ENCODE measurements around the gene ZBTB16. TPM values are rescaled to one million over a fixed set of nuclear protein-coding genes. Genes with fewer than 3 reads are reported as not detected.
A peak's percentile ranks its signal among the peaks of the same experiment; 100 is the strongest.

Gene ZBTB16
- total and polyA plus RNA-seq, 2 donors (not counting 3 experiments of a cell fraction or from before 2014, with no cell fraction given) = 9.8 to 20.3 TPM

DNA sequence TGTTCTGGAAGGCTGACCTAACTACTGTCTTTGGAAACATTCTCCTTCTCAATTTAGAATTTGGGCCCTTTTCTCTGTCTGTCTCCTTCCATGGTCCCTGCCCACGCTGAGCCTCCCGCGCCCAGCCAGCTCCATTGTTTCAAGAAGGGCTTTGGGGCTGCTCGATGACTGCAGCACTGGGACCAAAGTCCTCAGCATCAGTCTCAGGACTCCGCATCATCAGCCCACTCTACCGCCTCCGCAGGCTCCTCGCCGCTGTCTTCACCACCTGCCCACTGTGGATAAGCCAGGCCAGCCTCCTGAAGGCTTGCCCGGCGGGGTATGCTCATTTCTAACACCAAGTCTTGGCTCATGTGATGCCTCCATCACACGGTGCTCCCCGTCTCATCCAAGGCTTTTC, 81.3 kb downstream of the ZBTB16 start:
- no peaks in the 10 kb centered on the region for H3K9me3 ChIP-seq (replicated peaks; ENCODE audit: control insufficient read depth, insufficient read depth, low read length)
- dilution Hi-C loops (cut with MboI; ENCODE audit: extremely low pct_ligation_motif_present, low sequenced_read_pairs) = no loop called here
- H3K9ac ChIP-seq (replicated peaks; ENCODE audit: extremely low read depth, insufficient read depth, low read length) = no peak overlapping the region
- H3K27ac ChIP-seq (ENCODE audit: insufficient read depth, low read depth, low read length) = no peak overlapping the region
- H3K9me1 ChIP-seq (replicated peaks; ENCODE audit: control insufficient read depth, extremely low read depth, insufficient read depth, low read length) = no peaks in the 10 kb centered on the region
- POLR2A ChIA-PET = no interaction called here
- no peak overlapping the region for H2AFZ ChIP-seq (ENCODE audit: low read depth, low read length)
- no peak overlapping the region for H3K4me2 ChIP-seq (ENCODE audit: insufficient read depth, low read length)
- CTCF ChIA-PET = interaction anchor here (2.6 kb wide), 1 partner anchor 40 kb away, joined by 7 read pairs; no protein-coding TSS in a partner anchor
- no peak overlapping the region for H3K4me3 ChIP-seq (replicated peaks in 1 of 3; ENCODE audit: insufficient read depth in 1 of 3, low read depth in 1 of 3, low read length in 3 of 3)
- H3K4me1 ChIP-seq (ENCODE audit: control insufficient read depth, extremely low read depth, insufficient read depth, low read length) = peaks cover 43% of the 10 kb centered on the region
- intact Hi-C loops (cut with micrococcal nuclease) = no loop called here
- no peaks in the 10 kb centered on the region for H3K79me2 ChIP-seq (ENCODE audit: control insufficient read depth, insufficient read depth, low read length)
- no TSS peak for BruUV-seq (replicated peaks)
- H4K20me1 ChIP-seq (replicated peaks; ENCODE audit: control insufficient read depth, extremely low read depth, insufficient read depth, low read length) = no peaks in the 10 kb centered on the region
- FAIRE-seq (no peak), DNase-seq (ENCODE audit: low read depth, low spot score) (no peak)
- TF ChIP-seq GATA2 (IDR thresholded peaks at IDR 0.05; ENCODE audit: insufficient read depth, insufficient read length, low read depth, low read length) = no peak
- TF ChIP-seq JUN (IDR thresholded peaks at IDR 0.05; ENCODE audit: borderline replicate concordance, insufficient read depth, insufficient read length, low read depth) = no peak
- TF ChIP-seq EZH2 (IDR thresholded peaks at IDR 0.05; ENCODE audit: borderline replicate concordance, low read depth, low read length, severe bottlenecking) = no peak
- no peak for TF ChIP-seq MAX (IDR thresholded peaks at IDR 0.05; ENCODE audit: insufficient read depth, insufficient read length)
- no peak for TF ChIP-seq POLR2A (IDR thresholded peaks at IDR 0.05; ENCODE audit: low read depth, low read length)
- no peak for TF ChIP-seq MYC (IDR thresholded peaks at IDR 0.05; ENCODE audit: low read depth, low read length)
- no peaks in the 10 kb centered on the region for H3K36me3 ChIP-seq (ENCODE audit: control insufficient read depth in 2 of 2, extremely low read depth in 1 of 2, insufficient read depth in 2 of 2, low read length in 2 of 2)
- H3K27me3 ChIP-seq (ENCODE audit: control insufficient read depth in 2 of 2, insufficient read depth in 2 of 2, low read length in 2 of 2) = no peaks in the 10 kb centered on the region

GRCh38 chr11:114141863-114142580, 82.5 kb downstream of the ZBTB16 start:
- H3K4me1 ChIP-seq (ENCODE audit: control insufficient read depth, extremely low read depth, insufficient read depth, low read length) = peaks cover 33% of the 10 kb centered on the region
- no peaks in the 10 kb centered on the region for H4K20me1 ChIP-seq (replicated peaks; ENCODE audit: control insufficient read depth, extremely low read depth, insufficient read depth, low read length)
- BruUV-seq (replicated peaks) = no TSS peak
- ChIA-PET POLR2A (no interaction called here), CTCF (no interaction called here)
- no peaks in the 10 kb centered on the region for H3K9me1 ChIP-seq (replicated peaks; ENCODE audit: control insufficient read depth, extremely low read depth, insufficient read depth, low read length)
- no peak for DNase-seq (ENCODE audit: low read depth, low spot score)
- H3K27ac ChIP-seq (ENCODE audit: insufficient read depth, low read depth, low read length) = no peak overlapping the region
- intact Hi-C loops (cut with micrococcal nuclease) = no loop called here
- H3K79me2 ChIP-seq (ENCODE audit: control insufficient read depth, insufficient read depth, low read length) = no peaks in the 10 kb centered on the region
- no peaks in the 10 kb centered on the region for H3K36me3 ChIP-seq (ENCODE audit: control insufficient read depth in 2 of 2, extremely low read depth in 1 of 2, insufficient read depth in 2 of 2, low read length in 2 of 2)
- H3K27me3 ChIP-seq (ENCODE audit: control insufficient read depth in 2 of 2, insufficient read depth in 2 of 2, low read length in 2 of 2) = no peaks in the 10 kb centered on the region
- dilution Hi-C loops (cut with MboI; ENCODE audit: extremely low pct_ligation_motif_present, low sequenced_read_pairs) = no loop called here
- no peak overlapping the region for H3K9ac ChIP-seq (replicated peaks; ENCODE audit: extremely low read depth, insufficient read depth, low read length)
- TF ChIP-seq GATA2 (IDR thresholded peaks at IDR 0.05; ENCODE audit: insufficient read depth, insufficient read length, low read depth, low read length) (no peak), POLR2AphosphoS5 (IDR thresholded peaks at IDR 0.05; ENCODE audit: insufficient read depth, low read depth, low read length) (no peak), MYC (IDR thresholded peaks at IDR 0.05; ENCODE audit: low read depth, low read length) (no peak), FOS (IDR thresholded peaks at IDR 0.05; ENCODE audit: borderline replicate concordance, insufficient read depth, low read length) (no peak), CTCF (IDR thresholded peaks at IDR 0.05; ENCODE audit: extremely low read depth in 1 of 2, insufficient read depth in 1 of 2, low read depth in 1 of 2, low read length in 2 of 2) (no peak), EZH2 (IDR thresholded peaks at IDR 0.05; ENCODE audit: borderline replicate concordance, low read depth, low read length, severe bottlenecking) (no peak), JUN (IDR thresholded peaks at IDR 0.05; ENCODE audit: borderline replicate concordance, insufficient read depth, insufficient read length, low read depth) (peak; percentile 46)
- H3K4me3 ChIP-seq (replicated peaks in 1 of 3; ENCODE audit: insufficient read depth in 1 of 3, low read depth in 1 of 3, low read length in 3 of 3) = no peak overlapping the region
- no peak for FAIRE-seq
- H2AFZ ChIP-seq (ENCODE audit: low read depth, low read length) = no peak overlapping the region
- no peaks in the 10 kb centered on the region for H3K9me3 ChIP-seq (replicated peaks; ENCODE audit: control insufficient read depth, insufficient read depth, low read length)
- no peak overlapping the region for H3K4me2 ChIP-seq (ENCODE audit: insufficient read depth, low read length)

All from endothelial cell of umbilical vein (primary cell).